ENCODE data around the gene AURKB. TPM values are rescaled to one million over a fixed set of nuclear protein-coding genes. Genes with fewer than 3 reads are reported as not detected.

The AURKB gene
- total and polyA plus RNA-seq, 2 of the 13 experiments (the other 11 are each of a cell fraction or from before 2014, with no cell fraction given) = 29.5 to 75.3 TPM

DNA sequence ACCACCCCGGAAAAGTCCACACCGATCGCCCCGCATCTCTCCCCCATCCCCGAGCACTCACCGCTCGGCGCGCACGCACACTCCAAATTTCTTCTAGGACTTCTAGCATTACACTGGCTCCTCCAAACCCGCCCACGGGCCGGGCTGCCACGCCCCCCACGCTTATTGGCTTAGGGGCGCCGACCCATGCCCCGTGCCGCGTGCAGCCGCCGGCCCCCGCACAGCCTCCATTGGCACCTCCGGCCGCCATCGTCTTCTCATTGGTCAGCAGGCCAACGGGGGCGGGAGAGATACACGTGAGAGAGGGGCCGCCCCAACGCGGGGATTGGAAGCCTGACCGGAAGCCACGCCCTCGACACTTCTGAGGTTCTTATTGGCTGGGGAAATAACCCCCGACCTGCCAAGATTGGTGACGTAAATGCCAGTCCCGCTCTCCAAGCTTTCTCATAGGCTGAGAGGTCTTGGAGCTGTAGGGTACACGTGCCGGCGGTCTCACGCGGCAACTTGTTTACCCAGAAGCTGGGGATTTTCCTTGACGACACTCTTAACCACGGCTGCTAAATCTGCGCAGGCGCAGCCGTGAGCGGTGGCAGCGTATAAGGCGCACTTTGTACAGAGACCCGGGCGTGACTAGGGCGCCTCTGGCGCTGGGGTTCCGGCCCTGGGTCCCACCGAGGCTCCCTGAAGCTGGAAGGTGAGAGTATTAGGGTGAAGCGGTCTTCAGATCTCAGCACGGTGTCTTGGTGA, 54.0 kb downstream of the AURKB start (continued):
- peak; percentile 56 for TF ChIP-seq GABPA (IDR thresholded peaks at IDR 0.05; ENCODE audit: low read depth, low read length)
- TF ChIP-seq GABPA (CRISPR knock-in tag; IDR thresholded peaks at IDR 0.05; ENCODE audit: low read depth) = peak; percentile 82
- TF ChIP-seq ZNF605 (CRISPR knock-in tag; IDR thresholded peaks at IDR 0.05) = no peak
- no peak for TF ChIP-seq ZNF432 (CRISPR knock-in tag; IDR thresholded peaks at IDR 0.05; ENCODE audit: borderline replicate concordance)
- peak; percentile 91; the same call in 1 of the 2 replicates for TF ChIP-seq NPAS2 (CRISPR knock-in tag; IDR thresholded peaks at IDR 0.05; ENCODE audit: borderline replicate concordance)
- peak; percentile 82 for TF ChIP-seq NR2C2 (CRISPR knock-in tag; IDR thresholded peaks at IDR 0.05; ENCODE audit: borderline replicate concordance)
- TF ChIP-seq NFIC (IDR thresholded peaks at IDR 0.05; ENCODE audit: low read length) = peak; percentile 47; the same call in 1 of the 2 replicates
- TF ChIP-seq, protein P1, sequence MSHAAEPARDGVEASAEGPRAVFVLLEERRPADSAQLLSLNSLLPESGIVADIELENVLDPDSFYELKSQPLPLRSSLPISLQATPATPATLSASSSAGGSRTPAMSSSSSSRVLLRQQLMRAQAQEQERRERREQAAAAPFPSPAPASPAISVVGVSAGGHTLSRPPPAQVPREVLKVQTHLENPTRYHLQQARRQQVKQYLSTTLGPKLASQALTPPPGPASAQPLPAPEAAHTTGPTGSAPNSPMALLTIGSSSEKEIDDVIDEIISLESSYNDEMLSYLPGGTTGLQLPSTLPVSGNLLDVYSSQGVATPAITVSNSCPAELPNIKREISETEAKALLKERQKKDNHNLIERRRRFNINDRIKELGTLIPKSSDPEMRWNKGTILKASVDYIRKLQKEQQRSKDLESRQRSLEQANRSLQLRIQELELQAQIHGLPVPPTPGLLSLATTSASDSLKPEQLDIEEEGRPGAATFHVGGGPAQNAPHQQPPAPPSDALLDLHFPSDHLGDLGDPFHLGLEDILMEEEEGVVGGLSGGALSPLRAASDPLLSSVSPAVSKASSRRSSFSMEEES (CRISPR knock-in tag; IDR thresholded peaks at IDR 0.05) = peak; percentile 38; the same call in 1 of the 2 replicates
- peak; percentile 98 for TF ChIP-seq TBX3 (IDR thresholded peaks at IDR 0.05; ENCODE audit: borderline replicate concordance)
- TF ChIP-seq SP2 (CRISPR knock-in tag; IDR thresholded peaks at IDR 0.05) = peak; percentile 91
- peak; percentile 26 for TF ChIP-seq HNRNPK (IDR thresholded peaks at IDR 0.05; ENCODE audit: low read depth, low read length, poor library complexity, severe bottlenecking)
- peak; percentile 94 for TF ChIP-seq NFYC (CRISPR knock-in tag; IDR thresholded peaks at IDR 0.05)
- TF ChIP-seq GATAD2A (CRISPR knock-in tag; IDR thresholded peaks at IDR 0.05) = peak; percentile 33; the same call in 1 of the 2 replicates
- peak; percentile 57 for TF ChIP-seq ZMYM4 (CRISPR knock-in tag; IDR thresholded peaks at IDR 0.05)
- TF ChIP-seq, protein P2, sequence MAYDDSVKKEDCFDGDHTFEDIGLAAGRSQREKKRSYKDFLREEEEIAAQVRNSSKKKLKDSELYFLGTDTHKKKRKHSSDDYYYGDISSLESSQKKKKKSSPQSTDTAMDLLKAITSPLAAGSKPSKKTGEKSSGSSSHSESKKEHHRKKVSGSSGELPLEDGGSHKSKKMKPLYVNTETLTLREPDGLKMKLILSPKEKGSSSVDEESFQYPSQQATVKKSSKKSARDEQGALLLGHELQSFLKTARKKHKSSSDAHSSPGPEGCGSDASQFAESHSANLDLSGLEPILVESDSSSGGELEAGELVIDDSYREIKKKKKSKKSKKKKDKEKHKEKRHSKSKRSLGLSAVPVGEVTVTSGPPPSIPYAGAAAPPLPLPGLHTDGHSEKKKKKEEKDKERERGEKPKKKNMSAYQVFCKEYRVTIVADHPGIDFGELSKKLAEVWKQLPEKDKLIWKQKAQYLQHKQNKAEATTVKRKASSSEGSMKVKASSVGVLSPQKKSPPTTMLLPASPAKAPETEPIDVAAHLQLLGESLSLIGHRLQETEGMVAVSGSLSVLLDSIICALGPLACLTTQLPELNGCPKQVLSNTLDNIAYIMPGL (CRISPR knock-in tag; IDR thresholded peaks at IDR 0.05; ENCODE audit: borderline replicate concordance in 1 of 2, low read depth in 1 of 2) = peak; percentile 50 to 68; a peak in 3 of 4 replicates
- peak; percentile 44; the same call in 1 of the 2 replicates for TF ChIP-seq ZNF709 (CRISPR knock-in tag; IDR thresholded peaks at IDR 0.05)
- TF ChIP-seq, protein P3, sequence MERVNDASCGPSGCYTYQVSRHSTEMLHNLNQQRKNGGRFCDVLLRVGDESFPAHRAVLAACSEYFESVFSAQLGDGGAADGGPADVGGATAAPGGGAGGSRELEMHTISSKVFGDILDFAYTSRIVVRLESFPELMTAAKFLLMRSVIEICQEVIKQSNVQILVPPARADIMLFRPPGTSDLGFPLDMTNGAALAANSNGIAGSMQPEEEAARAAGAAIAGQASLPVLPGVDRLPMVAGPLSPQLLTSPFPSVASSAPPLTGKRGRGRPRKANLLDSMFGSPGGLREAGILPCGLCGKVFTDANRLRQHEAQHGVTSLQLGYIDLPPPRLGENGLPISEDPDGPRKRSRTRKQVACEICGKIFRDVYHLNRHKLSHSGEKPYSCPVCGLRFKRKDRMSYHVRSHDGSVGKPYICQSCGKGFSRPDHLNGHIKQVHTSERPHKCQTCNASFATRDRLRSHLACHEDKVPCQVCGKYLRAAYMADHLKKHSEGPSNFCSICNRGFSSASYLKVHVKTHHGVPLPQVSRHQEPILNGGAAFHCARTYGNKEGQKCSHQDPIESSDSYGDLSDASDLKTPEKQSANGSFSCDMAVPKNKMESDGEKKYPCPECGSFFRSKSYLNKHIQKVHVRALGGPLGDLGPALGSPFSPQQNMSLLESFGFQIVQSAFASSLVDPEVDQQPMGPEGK (CRISPR knock-in tag; IDR thresholded peaks at IDR 0.05) = peak; percentile 32; the same call in 1 of the 2 replicates
- peak; percentile 62; the same call in 1 of the 2 replicates for TF ChIP-seq POLR2G (IDR thresholded peaks at IDR 0.05; ENCODE audit: low read depth, low read length)
- peak; percentile 71; the same call in 1 of the 2 replicates for TF ChIP-seq ZNF350 (CRISPR knock-in tag; IDR thresholded peaks at IDR 0.05; ENCODE audit: borderline replicate concordance, low read depth)
- TF ChIP-seq KDM2A (CRISPR knock-in tag; IDR thresholded peaks at IDR 0.05; ENCODE audit: borderline replicate concordance, low read depth) = peak; percentile 33; the same call in 1 of the 2 replicates
- peak; percentile 47; the same call in 1 of the 2 replicates for TF ChIP-seq YEATS4 (CRISPR knock-in tag; IDR thresholded peaks at IDR 0.05; ENCODE audit: borderline replicate concordance)

Data from HepG2 (cell line).